GM23338 (cell line): ENCODE measurements around the gene NIF3L1. TPM values are rescaled to one million over a fixed set of nuclear protein-coding genes. Genes with fewer than 3 reads are reported as not detected.

ENCODE experiments used
- ATAC-seq: fragments of 200-7000 bp; cut with Tn5 transposase; 3 replicates; pipeline ENCODE4 v1.9.1; 2020
- DNase-seq: peaks from one replicate; pipeline ENCODE4 v3.0.0-alpha.2; 2015; ENCODE audit warnings: low spot score
- H2AFZ ChIP-seq: fragments of 200-600 bp; sonication (generic); 2 replicates; pipeline ENCODE4 v1.8.0; 2016; ENCODE audit warnings: antibody characterized with exemption, mild to moderate bottlenecking, moderate library complexity
- H3F3A ChIP-seq: fragments of 200-600 bp; sonication (generic); replicated peaks from 2 replicates; pipeline ENCODE4 v1.8.0; 2017; ENCODE audit warnings: antibody characterized with exemption, mixed run types, low read depth
- H3K27ac ChIP-seq: fragments of 200-600 bp; sonication (generic); 2 replicates; pipeline ENCODE4 v1.6.1; 2016; ENCODE audit warnings: low read depth
- H3K27me3 ChIP-seq: fragments of 200-600 bp; sonication (generic); 2 replicates; pipeline ENCODE4 v1.8.0; 2016; ENCODE audit warnings: mild to moderate bottlenecking, mixed run types, moderate library complexity; ENCODE audit not compliant: insufficient read depth
- H3K36me3 ChIP-seq: fragments of 200-600 bp; sonication (generic); 2 replicates; pipeline ENCODE4 v1.8.0; 2016; ENCODE audit warnings: mild to moderate bottlenecking; ENCODE audit not compliant: insufficient read depth
- H3K4me1 ChIP-seq: fragments of 200-600 bp; sonication (generic); 2 replicates; pipeline ENCODE4 v1.8.0; 2016; ENCODE audit warnings: mild to moderate bottlenecking, moderate library complexity; ENCODE audit not compliant: insufficient read depth
- H3K4me2 ChIP-seq: fragments of 200-600 bp; sonication (generic); 2 replicates; pipeline ENCODE4 v1.7.1; 2017; ENCODE audit warnings: mixed run types
- H3K4me3 ChIP-seq: fragments of 200-600 bp; sonication (generic); 2 replicates; pipeline ENCODE4 v1.6.1; 2016; ENCODE audit warnings: mixed run types
- H3K79me2 ChIP-seq: fragments of 200-600 bp; sonication (generic); replicated peaks from 2 replicates; pipeline ENCODE4 v1.8.0; 2017; ENCODE audit warnings: mild to moderate bottlenecking; ENCODE audit not compliant: insufficient read depth
- H3K9me2 ChIP-seq: fragments of 200-600 bp; sonication (generic); 2 replicates; pipeline ENCODE4 v1.8.0; 2017; ENCODE audit not compliant: insufficient read depth
- H4K20me1 ChIP-seq: fragments of 200-600 bp; sonication (generic); replicated peaks from 2 replicates; pipeline ENCODE4 v1.8.0; 2017; ENCODE audit warnings: mild to moderate bottlenecking; ENCODE audit not compliant: insufficient read depth
- H3K27ac Mint-ChIP-seq: 2 replicates; pipeline ENCODE4 v1.8.0; 2020; ENCODE audit warnings: inconsistent platforms, mild to moderate bottlenecking, moderate library complexity, mixed read lengths
- H3K27me3 Mint-ChIP-seq: 3 replicates; pipeline ENCODE4 v1.8.0; 2022; ENCODE audit warnings: low read depth, mild to moderate bottlenecking, moderate library complexity, mixed read lengths, inconsistent platforms; ENCODE audit not compliant: insufficient read depth, poor library complexity
- H3K36me3 Mint-ChIP-seq: 3 replicates; pipeline ENCODE4 v1.8.0; 2021; ENCODE audit warnings: low read depth, mild to moderate bottlenecking, inconsistent platforms, moderate library complexity, mixed read lengths
- H3K4me1 Mint-ChIP-seq: 3 replicates; pipeline ENCODE4 v1.8.0; 2020; ENCODE audit warnings: mild to moderate bottlenecking, inconsistent platforms, mixed read lengths
- H3K4me3 Mint-ChIP-seq: 3 replicates; pipeline ENCODE4 v1.8.0; 2021; ENCODE audit warnings: moderate library complexity, mild to moderate bottlenecking, inconsistent platforms, mixed read lengths
- H3K9me3 Mint-ChIP-seq: 3 replicates; pipeline ENCODE4 v1.8.0; 2020; ENCODE audit warnings: moderate library complexity, mild to moderate bottlenecking, inconsistent platforms, mixed read lengths
- CREB1 ChIP-seq: fragments of 250-450 bp; sonication (Bioruptor Pico); IDR thresholded peaks from 2 replicates; pipeline ENCODE4 v1.5.0; 2020; ENCODE audit warnings: low read depth, mild to moderate bottlenecking, moderate library complexity
- EZH2 ChIP-seq: fragments of 200-600 bp; sonication (generic); IDR thresholded peaks from one replicate; pipeline ENCODE4 v1.8.0; 2017; ENCODE audit warnings: antibody characterized with exemption, mild to moderate bottlenecking, low read depth; ENCODE audit not compliant: unreplicated experiment
- EZH2phosphoT487 ChIP-seq: fragments of 200-600 bp; sonication (generic); IDR thresholded peaks from one replicate; pipeline ENCODE4 v1.8.1; 2018; ENCODE audit warnings: antibody characterized with exemption; ENCODE audit not compliant: unreplicated experiment
- JUNB ChIP-seq: IDR thresholded peaks from one replicate; pipeline ENCODE4 v1.6.1; 2016; ENCODE audit warnings: antibody characterized with exemption; ENCODE audit not compliant: unreplicated experiment
- NANOG ChIP-seq: IDR thresholded peaks from 2 replicates; pipeline ENCODE4 v1.6.1; 2016; ENCODE audit warnings: antibody characterized with exemption, borderline replicate concordance
- STAT1 ChIP-seq: IDR thresholded peaks from one replicate; pipeline ENCODE4 v1.6.1; 2016; ENCODE audit warnings: antibody characterized with exemption; ENCODE audit not compliant: unreplicated experiment
- ZNF114 ChIP-seq: fragments of 250-450 bp; sonication (Bioruptor Pico); IDR thresholded peaks from 2 replicates; pipeline ENCODE4 v1.5.0; 2020; ENCODE audit warnings: mild to moderate bottlenecking, moderate library complexity
- ZNF331 ChIP-seq: fragments of 250-450 bp; sonication (Bioruptor Pico); IDR thresholded peaks from 2 replicates; pipeline ENCODE4 v1.5.0; 2020; ENCODE audit warnings: low read depth, mild to moderate bottlenecking, moderate library complexity
- polyA plus RNA-seq: library from polyadenylated mRNA; unstranded; fragments of >200 nt; fragmentation: Nextera tagmentation; extraction: Ambion mirVana; gene quantifications from 2 replicates; pipeline ENCODE4 v1.2.1, GENCODE V29; 2016
- total RNA-seq: library from RNA; depleted of rRNA; stranded (reverse); fragments of >200 nt; shearing (Covaris generic); gene quantifications from 2 replicates; pipeline ENCODE4 v1.2.3, GENCODE V29; 2014
- TF ChIP-seq, protein P1 (sequence below): IDR thresholded peaks from 2 replicates; pipeline ENCODE4 v1.6.1; 2016; ENCODE audit warnings: antibody characterized with exemption
- TF ChIP-seq, protein P2 (sequence below): fragments of 250-450 bp; sonication (Bioruptor Pico); IDR thresholded peaks from 2 replicates; pipeline ENCODE4 v1.5.0; 2020; ENCODE audit warnings: mild to moderate bottlenecking, moderate library complexity
- TF ChIP-seq, protein P3 (sequence below): IDR thresholded peaks from one replicate; pipeline ENCODE4 v1.6.1; 2018; ENCODE audit warnings: antibody characterized with exemption; ENCODE audit not compliant: unreplicated experiment

Gene NIF3L1
- total and polyA plus RNA-seq, 2 experiments from 2014 or later: 62.8 to 63.9 TPM

DNA sequence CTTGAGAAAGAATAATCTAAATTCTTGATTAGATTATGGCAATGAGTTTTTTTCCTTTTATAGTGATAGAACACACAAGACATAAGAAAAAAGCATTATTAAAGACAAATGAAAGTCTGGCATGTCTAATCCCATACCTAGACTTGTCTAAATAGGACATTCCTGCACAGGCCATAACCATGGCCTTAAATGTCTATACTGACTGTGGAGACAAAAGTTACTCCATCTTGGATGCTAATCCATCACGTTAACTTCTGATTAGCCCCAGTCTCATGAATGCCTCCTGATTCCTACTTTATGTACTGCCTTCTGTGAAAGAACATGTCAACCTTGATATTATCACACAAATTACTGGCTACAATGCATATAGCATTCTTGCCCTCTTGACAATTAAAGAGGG lies 50.7 kb downstream of the NIF3L1 start (continued):
- TF ChIP-seq JUNB (no peak), EZH2phosphoT487 (no peak), NANOG (no peak), ZNF331 (CRISPR knock-in tag) (no peak)
- TF ChIP-seq, protein P1, sequence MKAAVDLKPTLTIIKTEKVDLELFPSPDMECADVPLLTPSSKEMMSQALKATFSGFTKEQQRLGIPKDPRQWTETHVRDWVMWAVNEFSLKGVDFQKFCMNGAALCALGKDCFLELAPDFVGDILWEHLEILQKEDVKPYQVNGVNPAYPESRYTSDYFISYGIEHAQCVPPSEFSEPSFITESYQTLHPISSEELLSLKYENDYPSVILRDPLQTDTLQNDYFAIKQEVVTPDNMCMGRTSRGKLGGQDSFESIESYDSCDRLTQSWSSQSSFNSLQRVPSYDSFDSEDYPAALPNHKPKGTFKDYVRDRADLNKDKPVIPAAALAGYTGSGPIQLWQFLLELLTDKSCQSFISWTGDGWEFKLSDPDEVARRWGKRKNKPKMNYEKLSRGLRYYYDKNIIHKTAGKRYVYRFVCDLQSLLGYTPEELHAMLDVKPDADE: no peak

DNA sequence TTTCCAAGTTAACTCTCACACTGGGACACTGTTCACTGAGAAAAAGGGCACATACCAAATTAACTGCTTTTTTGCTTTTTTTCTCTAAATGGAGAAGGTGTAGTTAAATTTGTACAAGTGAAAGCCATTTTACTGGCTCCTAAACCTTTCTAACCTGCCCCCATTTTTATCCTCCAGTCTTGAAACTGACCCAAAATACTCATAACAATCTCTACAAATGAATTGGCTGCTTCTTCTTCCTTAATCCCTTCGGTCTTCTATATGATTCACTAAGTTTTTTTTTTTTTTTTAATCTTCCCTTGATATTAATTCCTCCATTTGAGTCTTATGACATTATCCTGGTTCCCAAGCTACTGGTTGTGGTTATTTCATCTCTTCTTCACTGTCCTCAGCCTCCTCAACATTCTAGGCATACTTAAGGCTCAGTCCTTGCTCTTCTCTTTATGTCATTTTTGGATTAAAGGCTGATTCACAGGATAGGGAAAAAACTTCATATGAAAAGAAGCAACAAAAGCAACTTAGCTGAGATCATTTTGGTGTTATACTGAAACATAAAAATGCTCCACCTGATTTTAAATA lies 54.4 kb downstream of the NIF3L1 start:
- no peaks in the 10 kb centered on the region for H3K27me3 ChIP-seq
- no peaks in the 10 kb centered on the region for H3F3A ChIP-seq
- ATAC-seq: no peak
- no peaks in the 10 kb centered on the region for H3K9me3 Mint-ChIP-seq
- H3K9me2 ChIP-seq: no peaks in the 10 kb centered on the region
- H3K27ac Mint-ChIP-seq: no peak overlapping the region
- H3K27me3 Mint-ChIP-seq: no peaks in the 10 kb centered on the region
- H4K20me1 ChIP-seq: peaks cover 6% of the 10 kb centered on the region; the same call in 1 of the 2 replicates
- peaks cover 56% of the 10 kb centered on the region for H3K36me3 Mint-ChIP-seq
- H3K4me1 ChIP-seq: no peaks in the 10 kb centered on the region
- peaks cover 58% of the 10 kb centered on the region for H3K36me3 ChIP-seq
- no peaks in the 10 kb centered on the region for H3K79me2 ChIP-seq
- DNase-seq: no peak
- H2AFZ ChIP-seq: no peak overlapping the region
- H3K4me3 ChIP-seq: no peak overlapping the region
- H3K4me2 ChIP-seq: no peak overlapping the region
- no peak overlapping the region for H3K4me3 Mint-ChIP-seq
- no peak overlapping the region for H3K27ac ChIP-seq
- TF ChIP-seq CREB1 (CRISPR knock-in tag): no peak
- TF ChIP-seq, protein P2, sequence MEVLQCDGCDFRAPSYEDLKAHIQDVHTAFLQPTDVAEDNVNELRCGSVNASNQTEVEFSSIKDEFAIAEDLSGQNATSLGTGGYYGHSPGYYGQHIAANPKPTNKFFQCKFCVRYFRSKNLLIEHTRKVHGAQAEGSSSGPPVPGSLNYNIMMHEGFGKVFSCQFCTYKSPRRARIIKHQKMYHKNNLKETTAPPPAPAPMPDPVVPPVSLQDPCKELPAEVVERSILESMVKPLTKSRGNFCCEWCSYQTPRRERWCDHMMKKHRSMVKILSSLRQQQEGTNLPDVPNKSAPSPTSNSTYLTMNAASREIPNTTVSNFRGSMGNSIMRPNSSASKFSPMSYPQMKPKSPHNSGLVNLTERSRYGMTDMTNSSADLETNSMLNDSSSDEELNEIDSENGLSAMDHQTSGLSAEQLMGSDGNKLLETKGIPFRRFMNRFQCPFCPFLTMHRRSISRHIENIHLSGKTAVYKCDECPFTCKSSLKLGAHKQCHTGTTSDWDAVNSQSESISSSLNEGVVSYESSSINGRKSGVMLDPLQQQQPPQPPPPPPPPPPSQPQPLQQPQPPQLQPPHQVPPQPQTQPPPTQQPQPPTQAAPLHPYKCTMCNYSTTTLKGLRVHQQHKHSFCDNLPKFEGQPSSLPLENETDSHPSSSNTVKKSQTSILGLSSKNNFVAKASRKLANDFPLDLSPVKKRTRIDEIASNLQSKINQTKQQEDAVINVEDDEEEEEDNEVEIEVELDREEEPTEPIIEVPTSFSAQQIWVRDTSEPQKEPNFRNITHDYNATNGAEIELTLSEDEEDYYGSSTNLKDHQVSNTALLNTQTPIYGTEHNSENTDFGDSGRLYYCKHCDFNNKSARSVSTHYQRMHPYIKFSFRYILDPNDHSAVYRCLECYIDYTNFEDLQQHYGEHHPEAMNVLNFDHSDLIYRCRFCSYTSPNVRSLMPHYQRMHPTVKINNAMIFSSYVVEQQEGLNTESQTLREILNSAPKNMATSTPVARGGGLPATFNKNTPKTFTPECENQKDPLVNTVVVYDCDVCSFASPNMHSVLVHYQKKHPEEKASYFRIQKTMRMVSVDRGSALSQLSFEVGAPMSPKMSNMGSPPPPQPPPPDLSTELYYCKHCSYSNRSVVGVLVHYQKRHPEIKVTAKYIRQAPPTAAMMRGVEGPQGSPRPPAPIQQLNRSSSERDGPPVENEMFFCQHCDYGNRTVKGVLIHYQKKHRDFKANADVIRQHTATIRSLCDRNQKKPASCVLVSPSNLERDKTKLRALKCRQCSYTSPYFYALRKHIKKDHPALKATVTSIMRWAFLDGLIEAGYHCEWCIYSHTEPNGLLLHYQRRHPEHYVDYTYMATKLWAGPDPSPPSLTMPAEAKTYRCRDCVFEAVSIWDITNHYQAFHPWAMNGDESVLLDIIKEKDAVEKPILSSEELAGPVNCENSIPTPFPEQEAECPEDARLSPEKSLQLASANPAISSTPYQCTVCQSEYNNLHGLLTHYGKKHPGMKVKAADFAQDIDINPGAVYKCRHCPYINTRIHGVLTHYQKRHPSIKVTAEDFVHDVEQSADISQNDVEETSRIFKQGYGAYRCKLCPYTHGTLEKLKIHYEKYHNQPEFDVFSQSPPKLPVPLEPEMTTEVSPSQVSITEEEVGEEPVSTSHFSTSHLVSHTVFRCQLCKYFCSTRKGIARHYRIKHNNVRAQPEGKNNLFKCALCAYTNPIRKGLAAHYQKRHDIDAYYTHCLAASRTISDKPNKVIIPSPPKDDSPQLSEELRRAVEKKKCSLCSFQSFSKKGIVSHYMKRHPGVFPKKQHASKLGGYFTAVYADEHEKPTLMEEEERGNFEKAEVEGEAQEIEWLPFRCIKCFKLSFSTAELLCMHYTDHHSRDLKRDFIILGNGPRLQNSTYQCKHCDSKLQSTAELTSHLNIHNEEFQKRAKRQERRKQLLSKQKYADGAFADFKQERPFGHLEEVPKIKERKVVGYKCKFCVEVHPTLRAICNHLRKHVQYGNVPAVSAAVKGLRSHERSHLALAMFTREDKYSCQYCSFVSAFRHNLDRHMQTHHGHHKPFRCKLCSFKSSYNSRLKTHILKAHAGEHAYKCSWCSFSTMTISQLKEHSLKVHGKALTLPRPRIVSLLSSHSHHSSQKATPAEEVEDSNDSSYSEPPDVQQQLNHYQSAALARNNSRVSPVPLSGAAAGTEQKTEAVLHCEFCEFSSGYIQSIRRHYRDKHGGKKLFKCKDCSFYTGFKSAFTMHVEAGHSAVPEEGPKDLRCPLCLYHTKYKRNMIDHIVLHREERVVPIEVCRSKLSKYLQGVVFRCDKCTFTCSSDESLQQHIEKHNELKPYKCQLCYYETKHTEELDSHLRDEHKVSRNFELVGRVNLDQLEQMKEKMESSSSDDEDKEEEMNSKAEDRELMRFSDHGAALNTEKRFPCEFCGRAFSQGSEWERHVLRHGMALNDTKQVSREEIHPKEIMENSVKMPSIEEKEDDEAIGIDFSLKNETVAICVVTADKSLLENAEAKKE: no peak
- TF ChIP-seq EZH2: no peak
- TF ChIP-seq, protein P3, sequence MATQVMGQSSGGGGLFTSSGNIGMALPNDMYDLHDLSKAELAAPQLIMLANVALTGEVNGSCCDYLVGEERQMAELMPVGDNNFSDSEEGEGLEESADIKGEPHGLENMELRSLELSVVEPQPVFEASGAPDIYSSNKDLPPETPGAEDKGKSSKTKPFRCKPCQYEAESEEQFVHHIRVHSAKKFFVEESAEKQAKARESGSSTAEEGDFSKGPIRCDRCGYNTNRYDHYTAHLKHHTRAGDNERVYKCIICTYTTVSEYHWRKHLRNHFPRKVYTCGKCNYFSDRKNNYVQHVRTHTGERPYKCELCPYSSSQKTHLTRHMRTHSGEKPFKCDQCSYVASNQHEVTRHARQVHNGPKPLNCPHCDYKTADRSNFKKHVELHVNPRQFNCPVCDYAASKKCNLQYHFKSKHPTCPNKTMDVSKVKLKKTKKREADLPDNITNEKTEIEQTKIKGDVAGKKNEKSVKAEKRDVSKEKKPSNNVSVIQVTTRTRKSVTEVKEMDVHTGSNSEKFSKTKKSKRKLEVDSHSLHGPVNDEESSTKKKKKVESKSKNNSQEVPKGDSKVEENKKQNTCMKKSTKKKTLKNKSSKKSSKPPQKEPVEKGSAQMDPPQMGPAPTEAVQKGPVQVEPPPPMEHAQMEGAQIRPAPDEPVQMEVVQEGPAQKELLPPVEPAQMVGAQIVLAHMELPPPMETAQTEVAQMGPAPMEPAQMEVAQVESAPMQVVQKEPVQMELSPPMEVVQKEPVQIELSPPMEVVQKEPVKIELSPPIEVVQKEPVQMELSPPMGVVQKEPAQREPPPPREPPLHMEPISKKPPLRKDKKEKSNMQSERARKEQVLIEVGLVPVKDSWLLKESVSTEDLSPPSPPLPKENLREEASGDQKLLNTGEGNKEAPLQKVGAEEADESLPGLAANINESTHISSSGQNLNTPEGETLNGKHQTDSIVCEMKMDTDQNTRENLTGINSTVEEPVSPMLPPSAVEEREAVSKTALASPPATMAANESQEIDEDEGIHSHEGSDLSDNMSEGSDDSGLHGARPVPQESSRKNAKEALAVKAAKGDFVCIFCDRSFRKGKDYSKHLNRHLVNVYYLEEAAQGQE: no peak
- TF ChIP-seq, protein P1: no peak
- TF ChIP-seq STAT1: no peak
- TF ChIP-seq ZNF114 (CRISPR knock-in tag): no peak
- no peak for TF ChIP-seq EZH2phosphoT487
- no peaks in the 10 kb centered on the region for H3K4me1 Mint-ChIP-seq
